GM20000 (cell line): ENCODE measurements around the gene CTNNA2.

Experiments used
- DNase-seq: peaks from one replicate; pipeline ENCODE4 v3.0.0; 2012; ENCODE audit warnings: low spot score
- CTCF ChIP-seq: IDR thresholded peaks from 2 replicates; pipeline ENCODE4 v1.5.1; 2012; ENCODE audit warnings: mild to moderate bottlenecking, control low read depth; ENCODE audit errors: extremely low read depth, missing control alignments

Gene CTNNA2

DNA sequence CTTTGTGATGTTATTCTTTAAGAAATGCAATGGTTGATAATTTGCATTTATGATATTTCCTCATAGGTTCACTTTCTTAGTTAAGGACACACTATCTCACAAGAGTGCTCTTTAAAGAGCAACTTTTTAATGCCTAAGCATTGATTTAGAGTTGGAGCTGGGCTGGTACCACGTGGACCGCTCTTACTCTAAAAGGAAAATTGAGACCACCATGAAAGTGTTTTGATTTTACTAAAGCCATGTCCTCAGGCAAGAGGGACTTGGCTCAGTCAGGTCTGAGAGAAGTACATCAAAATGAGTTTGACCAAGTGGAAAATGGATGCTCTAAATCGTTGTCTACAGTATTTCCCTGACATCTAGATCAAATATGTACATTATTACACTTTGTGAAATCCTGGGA is 489.3 kb downstream of the CTNNA2 start:
- DNase-seq, result no peak

GRCh38 chr2:80002568-80003157 is 489.8 kb downstream of the CTNNA2 start:
- TF ChIP-seq CTCF, result no peak
- DNase-seq, result no peak

More for the DNA sequence above, 489.3 kb downstream of the CTNNA2 start:
- no peak for TF ChIP-seq CTCF

DNA sequence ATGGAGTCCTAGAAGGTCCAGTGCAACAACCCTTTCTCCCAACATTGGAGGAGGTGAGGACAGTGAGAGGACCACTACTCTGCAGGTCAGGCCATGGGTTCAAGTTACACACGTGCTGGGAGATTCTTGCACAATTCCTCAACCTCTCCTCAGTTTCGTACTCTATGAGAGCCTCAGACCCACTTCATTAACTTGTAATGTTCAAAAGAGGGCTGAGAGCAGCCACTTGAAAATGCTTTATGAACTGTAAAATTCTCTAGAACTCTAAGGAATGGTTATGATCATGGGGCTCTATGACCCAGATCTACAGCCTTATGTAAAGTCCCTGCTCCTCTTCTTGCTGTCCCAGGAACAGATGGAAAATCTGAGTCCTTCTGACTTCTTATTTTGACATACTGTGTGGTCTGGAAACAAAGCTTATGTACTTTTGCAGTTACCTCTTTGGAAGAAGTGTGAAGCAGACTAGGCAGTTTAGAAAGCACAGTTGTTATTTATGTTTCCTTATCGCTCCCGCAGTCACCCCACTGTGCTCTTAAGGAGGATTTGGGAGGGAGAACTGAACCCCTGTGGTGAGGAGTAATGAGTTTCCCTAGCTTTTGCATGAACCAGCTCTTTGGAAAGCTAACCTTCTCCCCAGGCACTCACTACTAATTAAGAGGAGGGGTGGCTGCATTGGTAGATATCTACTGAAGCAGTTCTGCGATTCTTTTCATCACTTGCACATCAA is 495.1 kb downstream of the CTNNA2 start:
- TF ChIP-seq CTCF, result no peak
- no peak for DNase-seq

- DNase-seq, result no peak
Observed at GRCh38 chr2:80008596-80008995, 495.7 kb downstream of the CTNNA2 start.

GRCh38 chr2:80009211-80009610 is 496.4 kb downstream of the CTNNA2 start:
- no peak for DNase-seq
- TF ChIP-seq CTCF, result no peak

More at GRCh38 chr2:80008596-80008995, 495.7 kb downstream of the CTNNA2 start:
- no peak for TF ChIP-seq CTCF

GRCh38 chr2:80012061-80012460 is 499.2 kb downstream of the CTNNA2 start:
- no peak for DNase-seq

GRCh38 chr2:80014637-80015036 is 501.8 kb downstream of the CTNNA2 start:
- no peak for TF ChIP-seq CTCF
- DNase-seq, result no peak

More at GRCh38 chr2:80012061-80012460, 499.2 kb downstream of the CTNNA2 start:
- no peak for TF ChIP-seq CTCF
